Measurements from ENCODE around the gene MTHFD2L. TPM values are rescaled to one million over a fixed set of nuclear protein-coding genes. Genes with fewer than 3 reads are reported as not detected.

The MTHFD2L gene
- total RNA-seq, 1 donor from 2014 or later: 14.1 TPM

DNA sequence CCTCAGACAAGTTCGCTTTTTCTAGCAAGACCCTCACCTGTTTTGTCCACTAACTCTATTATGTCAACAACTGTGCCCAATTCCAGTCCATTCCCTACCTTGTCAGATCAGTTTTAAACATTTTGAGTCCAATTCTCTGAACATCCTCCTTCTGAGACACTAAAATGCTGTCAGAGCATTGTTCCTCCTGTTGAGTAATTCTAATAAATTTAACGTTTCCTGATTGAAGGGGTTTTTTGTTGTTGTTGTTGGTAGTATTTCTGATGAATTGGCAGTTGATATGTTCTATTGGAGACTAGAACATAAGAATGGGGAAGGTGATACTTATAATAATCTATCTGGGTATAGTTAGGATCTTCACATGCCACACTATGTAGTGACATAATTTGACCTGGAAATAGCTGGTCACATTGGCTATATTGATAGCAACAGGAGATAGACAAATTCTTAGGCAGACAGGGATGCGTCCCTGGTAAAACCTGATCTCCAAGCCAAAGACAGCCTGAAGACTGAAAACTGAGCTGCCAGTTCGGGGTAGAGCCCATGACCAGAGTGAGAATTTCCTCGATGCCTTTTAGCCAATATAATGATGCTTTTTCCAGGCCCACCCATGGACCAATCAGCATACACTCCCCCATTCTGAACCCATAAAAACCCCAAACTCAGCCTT lies 46.5 kb upstream of the MTHFD2L start:
- H3K4me3 ChIP-seq: no peak overlapping the region
- TF ChIP-seq, protein P1, sequence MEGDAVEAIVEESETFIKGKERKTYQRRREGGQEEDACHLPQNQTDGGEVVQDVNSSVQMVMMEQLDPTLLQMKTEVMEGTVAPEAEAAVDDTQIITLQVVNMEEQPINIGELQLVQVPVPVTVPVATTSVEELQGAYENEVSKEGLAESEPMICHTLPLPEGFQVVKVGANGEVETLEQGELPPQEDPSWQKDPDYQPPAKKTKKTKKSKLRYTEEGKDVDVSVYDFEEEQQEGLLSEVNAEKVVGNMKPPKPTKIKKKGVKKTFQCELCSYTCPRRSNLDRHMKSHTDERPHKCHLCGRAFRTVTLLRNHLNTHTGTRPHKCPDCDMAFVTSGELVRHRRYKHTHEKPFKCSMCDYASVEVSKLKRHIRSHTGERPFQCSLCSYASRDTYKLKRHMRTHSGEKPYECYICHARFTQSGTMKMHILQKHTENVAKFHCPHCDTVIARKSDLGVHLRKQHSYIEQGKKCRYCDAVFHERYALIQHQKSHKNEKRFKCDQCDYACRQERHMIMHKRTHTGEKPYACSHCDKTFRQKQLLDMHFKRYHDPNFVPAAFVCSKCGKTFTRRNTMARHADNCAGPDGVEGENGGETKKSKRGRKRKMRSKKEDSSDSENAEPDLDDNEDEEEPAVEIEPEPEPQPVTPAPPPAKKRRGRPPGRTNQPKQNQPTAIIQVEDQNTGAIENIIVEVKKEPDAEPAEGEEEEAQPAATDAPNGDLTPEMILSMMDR (IDR thresholded peaks at IDR 0.05): no peak
- H3K9me3 ChIP-seq: no peaks in the 10 kb centered on the region
- intact Hi-C loops (cut with DNase I): no loop called here
- H3K27ac ChIP-seq: peak overlapping the region; percentile 18
- peaks cover 21% of the 10 kb centered on the region for H3K4me1 ChIP-seq
- DNase-seq: no peak
- H3K36me3 ChIP-seq: no peaks in the 10 kb centered on the region
- H3K27me3 ChIP-seq: no peaks in the 10 kb centered on the region
- ATAC-seq: no peak

DNA sequence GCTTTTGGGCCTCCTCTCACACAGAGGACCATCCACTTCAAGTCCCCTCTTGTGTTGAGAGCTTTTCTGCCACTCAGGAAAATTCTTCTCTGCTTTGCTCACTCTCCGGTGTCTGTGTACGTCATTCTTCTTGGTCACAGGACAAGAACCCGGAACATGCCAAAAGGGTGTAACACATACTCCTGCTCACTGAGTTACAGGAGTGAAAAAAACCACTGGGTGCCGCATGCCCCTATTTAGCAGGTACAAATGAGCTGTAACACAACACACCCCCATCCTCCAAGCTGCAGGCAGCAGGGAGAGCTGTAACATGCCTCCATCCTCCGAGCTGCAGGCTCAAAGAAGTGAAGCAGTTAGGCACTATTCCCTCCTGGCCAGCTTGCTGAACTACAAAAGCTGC lies 45.9 kb upstream of the MTHFD2L start:
- no peak overlapping the region for H3K4me3 ChIP-seq
- peak overlapping the region; percentile 59 for H3K27ac ChIP-seq
- no peaks in the 10 kb centered on the region for H3K27me3 ChIP-seq
- DNase-seq: peak; percentile 67
- H3K9me3 ChIP-seq: no peaks in the 10 kb centered on the region
- intact Hi-C loops (cut with DNase I): no loop called here
- peak; percentile 91 for ATAC-seq
- H3K36me3 ChIP-seq: no peaks in the 10 kb centered on the region
- peaks cover 26% of the 10 kb centered on the region for H3K4me1 ChIP-seq
- TF ChIP-seq, protein P1 (IDR thresholded peaks at IDR 0.05): no peak

DNA sequence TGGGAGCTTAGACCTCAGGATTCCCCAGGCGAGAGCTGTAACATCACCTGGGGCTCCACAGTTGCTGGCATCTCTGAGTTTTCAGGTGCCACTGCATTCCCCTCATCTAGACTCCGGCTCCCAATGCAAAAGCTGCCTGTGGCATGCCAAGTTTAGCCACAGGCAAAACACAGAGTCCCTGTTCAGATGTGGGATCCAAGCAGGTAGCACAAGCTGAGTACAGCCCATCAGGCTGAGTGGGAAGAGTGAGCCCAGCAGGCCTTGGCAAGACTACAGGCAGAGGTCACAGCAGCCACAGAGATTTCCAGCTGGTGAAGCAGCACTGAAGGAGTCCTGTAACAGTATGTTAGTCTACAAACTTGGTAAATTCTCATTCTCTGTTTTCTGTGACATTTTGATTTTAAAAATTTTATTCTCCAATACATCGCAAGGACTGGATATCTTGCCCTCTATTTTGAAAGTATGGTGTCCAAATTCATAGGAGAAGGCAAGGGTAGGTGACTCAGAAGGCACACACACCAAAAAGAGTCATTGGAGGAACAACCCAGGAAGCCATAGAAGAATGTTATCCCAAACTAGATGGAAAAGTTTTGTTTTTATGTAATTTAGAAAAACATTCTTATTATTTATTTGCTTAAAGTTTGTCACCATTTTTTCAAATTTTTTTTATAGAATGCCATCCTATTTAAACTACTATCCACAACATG lies 45.4 kb upstream of the MTHFD2L start:
- Histone ChIP-seq H3K4me1 (peaks cover 29% of the 10 kb centered on the region), H3K27ac (peak overlapping the region; percentile 59), H3K4me3 (no peak overlapping the region), H3K27me3 (no peaks in the 10 kb centered on the region), H3K9me3 (no peaks in the 10 kb centered on the region), H3K36me3 (no peaks in the 10 kb centered on the region)
- intact Hi-C loops (cut with DNase I): no loop called here
- TF ChIP-seq, protein P1 (IDR thresholded peaks at IDR 0.05): no peak
- no peak for DNase-seq
- ATAC-seq: peak; percentile 21

DNA sequence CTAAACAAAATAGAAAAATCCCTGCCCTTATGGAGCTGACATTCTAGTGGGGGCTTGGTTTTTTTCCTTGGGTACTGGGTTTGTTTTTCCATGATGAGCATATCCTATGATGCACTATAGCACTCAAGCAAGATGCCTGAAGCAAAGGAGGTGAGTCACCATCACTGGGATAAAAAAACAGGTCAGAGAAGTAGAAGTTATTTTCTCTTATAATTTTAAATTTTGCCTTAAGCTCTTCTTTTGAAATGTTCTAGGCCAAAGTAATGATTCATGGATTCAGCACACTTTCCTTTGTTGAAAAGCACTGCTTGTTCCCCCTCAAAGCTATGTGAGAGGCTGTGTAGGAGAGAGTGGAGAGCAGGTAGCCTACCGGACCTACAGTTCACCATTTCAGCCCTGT lies 43.7 kb upstream of the MTHFD2L start:
- no peak for DNase-seq
- Histone ChIP-seq H3K4me3 (no peak overlapping the region), H3K27me3 (no peaks in the 10 kb centered on the region), H3K27ac (no peak overlapping the region), H3K9me3 (no peaks in the 10 kb centered on the region), H3K36me3 (no peaks in the 10 kb centered on the region), H3K4me1 (peaks cover 22% of the 10 kb centered on the region)
- intact Hi-C loops (cut with DNase I): no loop called here
- ATAC-seq: no peak
- TF ChIP-seq, protein P1 (IDR thresholded peaks at IDR 0.05): no peak

DNA sequence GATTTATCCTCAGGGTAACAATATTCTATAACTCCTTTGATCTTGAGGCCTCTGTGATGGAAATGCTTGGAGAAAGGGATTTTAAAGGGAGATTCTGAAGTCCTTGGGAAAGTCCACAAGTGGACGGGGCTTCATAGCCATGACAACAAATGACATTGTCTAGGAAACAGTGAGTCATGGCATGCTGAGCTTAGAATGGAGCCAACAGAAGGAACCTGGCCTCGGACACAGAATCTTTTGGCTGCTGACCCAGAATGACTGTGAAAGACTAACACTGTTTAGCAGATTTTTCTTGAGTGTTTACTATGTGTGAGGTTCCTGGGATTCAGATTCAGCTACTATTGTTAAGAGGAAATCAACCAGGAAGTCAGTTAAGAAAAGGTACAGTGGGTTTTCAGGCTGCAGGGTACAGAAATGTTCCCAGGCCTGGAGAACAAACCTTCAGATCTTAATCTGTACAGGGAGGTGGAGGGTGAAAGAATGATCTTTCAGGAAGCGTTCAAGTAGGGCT lies 40.8 kb upstream of the MTHFD2L start:
- Histone ChIP-seq H3K9me3 (no peaks in the 10 kb centered on the region), H3K36me3 (no peaks in the 10 kb centered on the region), H3K27me3 (no peaks in the 10 kb centered on the region), H3K4me3 (no peak overlapping the region), H3K4me1 (peaks cover 14% of the 10 kb centered on the region), H3K27ac (peak overlapping the region; percentile 80)
- intact Hi-C loops (cut with DNase I): no loop called here
- DNase-seq (peak; percentile 64), ATAC-seq (peak; percentile 89)
- TF ChIP-seq, protein P1 (IDR thresholded peaks at IDR 0.05): no peak
